Measurements from ENCODE around the gene UVRAG.

The UVRAG gene

DNA sequence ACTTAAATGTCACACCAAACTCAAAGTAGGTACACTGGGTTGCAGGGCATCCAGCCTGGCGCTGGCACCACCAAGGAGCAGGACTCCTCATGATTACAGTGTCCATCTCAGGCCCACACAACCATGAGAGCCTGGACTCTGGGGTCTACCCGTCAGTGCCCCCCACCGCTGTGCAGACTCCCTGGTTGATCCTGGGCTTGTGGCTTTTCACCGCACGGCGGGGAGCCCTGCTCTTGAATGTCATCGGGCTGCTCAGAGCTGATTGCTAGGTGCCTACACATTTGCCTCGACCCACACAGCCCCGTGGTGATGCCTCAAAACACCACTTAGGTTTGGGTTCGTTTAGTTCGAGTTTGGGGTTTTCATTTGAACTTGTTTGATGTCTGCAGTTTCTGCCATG lies 328.3 kb downstream of the UVRAG start:
- TF ChIP-seq, protein P1, sequence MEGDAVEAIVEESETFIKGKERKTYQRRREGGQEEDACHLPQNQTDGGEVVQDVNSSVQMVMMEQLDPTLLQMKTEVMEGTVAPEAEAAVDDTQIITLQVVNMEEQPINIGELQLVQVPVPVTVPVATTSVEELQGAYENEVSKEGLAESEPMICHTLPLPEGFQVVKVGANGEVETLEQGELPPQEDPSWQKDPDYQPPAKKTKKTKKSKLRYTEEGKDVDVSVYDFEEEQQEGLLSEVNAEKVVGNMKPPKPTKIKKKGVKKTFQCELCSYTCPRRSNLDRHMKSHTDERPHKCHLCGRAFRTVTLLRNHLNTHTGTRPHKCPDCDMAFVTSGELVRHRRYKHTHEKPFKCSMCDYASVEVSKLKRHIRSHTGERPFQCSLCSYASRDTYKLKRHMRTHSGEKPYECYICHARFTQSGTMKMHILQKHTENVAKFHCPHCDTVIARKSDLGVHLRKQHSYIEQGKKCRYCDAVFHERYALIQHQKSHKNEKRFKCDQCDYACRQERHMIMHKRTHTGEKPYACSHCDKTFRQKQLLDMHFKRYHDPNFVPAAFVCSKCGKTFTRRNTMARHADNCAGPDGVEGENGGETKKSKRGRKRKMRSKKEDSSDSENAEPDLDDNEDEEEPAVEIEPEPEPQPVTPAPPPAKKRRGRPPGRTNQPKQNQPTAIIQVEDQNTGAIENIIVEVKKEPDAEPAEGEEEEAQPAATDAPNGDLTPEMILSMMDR (IDR thresholded peaks at IDR 0.05) = no peak

DNA sequence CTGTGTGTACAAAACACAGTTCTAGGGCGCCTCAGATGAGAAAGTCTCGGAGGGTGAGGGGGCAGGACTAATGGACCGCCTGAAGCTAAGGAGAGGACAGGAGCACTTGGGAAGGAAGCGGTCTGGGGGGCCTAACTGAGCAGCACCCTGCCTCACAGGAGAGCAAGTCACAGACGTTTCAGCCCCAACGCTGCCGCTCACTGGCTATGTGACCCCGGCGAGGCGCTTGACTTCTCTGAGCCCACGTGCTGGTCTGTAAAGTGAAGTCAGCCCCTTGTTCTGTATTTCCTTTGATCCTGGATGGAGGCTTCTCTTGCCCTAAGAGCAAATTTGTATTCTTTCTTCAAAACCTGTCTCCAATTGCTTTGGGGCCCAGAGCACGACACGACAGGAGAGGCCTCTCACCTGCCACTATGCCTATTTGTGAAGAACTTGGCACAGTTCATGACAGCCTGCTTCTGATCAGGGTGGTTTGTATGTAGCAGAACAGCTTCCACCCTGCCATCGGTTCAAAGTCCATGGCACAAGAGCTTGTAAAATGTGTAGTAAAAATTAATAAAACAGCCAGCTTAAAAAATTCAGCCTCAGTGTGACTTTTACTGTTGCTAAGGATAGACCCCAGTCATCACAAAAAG lies 332.2 kb downstream of the UVRAG start:
- TF ChIP-seq, protein P1 (IDR thresholded peaks at IDR 0.05) = no peak

DNA sequence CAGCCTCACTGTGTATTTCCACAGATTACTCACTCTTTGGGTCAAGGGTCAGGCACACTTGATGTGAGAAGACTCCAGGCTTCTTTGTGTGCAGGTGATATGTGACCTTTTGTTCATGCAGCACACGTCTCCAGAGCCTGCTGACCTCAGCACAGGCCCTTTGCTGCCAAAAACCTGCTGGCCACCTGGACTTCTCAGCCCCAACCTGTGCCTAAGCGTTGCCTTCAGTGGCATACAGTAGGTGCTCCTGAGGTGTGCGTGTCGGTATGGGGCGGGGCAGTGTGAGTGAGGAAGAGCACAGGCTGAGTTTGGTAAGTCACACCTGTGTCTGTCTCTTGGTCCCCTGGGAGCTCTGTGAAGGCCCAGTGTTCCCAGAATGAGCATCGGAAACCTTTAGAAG lies 333.2 kb downstream of the UVRAG start:
- TF ChIP-seq, protein P1 (IDR thresholded peaks at IDR 0.05) = no peak

DNA sequence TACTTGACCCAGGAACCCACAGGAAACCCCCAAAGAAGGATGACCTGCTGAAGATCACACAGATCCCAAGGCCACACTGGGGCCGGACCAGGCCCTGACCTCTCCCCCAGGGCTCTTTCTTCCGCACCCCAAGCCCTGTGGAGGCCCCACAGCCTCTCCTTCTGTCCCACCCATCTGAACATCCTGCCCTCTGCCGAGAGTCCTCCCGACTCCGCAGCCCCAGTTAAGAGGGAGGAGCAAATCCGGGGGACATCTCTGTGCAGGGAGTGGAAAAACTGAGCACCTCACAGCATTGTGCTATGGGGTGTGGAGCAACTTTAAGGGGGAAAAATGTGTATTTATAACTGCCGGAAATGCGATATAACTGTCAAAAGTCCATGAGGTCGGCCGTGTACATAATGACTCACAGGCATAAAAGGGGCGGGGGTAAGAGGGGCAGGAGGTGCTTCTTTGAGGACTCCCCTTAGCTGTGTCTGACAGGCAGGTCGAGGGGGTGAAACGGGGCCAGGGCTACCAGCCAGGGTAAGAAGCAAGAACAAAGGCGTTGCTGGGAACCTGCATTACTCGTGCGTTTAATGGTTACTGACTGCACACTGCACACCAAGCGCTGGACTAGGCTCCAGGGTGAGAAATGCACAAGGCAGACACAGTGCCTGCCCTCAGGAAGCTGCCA lies 334.1 kb downstream of the UVRAG start:
- TF ChIP-seq, protein P1 (IDR thresholded peaks at IDR 0.05) = no peak

DNA sequence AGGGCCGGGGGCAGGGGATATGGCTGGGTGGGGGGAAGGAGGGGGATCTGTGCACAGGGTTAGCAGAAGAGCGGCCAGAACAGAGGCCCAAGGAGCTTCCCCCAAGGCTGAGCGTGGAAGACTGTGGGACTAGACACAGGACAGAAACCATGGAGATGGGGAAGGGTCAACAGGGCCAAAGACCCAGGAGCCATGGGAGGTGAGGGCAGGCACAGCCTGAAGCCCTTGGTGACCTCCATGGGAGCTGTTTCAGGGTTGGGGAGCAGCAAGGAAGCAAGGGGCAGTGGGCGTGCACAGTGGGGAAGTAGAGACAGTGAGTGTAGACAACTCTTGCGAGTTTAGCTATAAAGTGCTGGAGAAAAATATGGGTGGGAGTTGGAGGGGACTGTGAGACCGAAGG lies 334.7 kb downstream of the UVRAG start:
- TF ChIP-seq, protein P1 (IDR thresholded peaks at IDR 0.05) = no peak

DNA sequence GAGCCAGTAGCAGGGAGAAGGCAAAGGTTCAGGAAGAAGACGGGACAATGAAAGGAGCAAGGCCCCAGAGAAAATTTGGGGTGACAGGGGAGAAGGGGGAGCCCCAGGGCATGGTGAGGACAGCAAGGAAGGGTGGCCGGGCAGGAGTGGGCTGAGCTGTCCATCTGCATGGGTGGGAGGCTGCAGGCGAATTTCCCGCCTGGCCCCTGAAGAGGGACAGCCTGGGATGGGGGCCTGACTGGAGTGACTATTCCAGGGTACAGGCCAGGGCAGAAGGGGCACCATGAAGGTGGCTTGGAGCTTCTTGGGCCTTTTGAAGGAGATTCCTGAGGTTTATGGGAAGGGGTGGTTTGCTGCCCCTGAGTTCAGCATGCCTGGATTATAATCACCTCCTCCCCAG lies 335.1 kb downstream of the UVRAG start:
- TF ChIP-seq, protein P1 (IDR thresholded peaks at IDR 0.05) = no peak

DNA sequence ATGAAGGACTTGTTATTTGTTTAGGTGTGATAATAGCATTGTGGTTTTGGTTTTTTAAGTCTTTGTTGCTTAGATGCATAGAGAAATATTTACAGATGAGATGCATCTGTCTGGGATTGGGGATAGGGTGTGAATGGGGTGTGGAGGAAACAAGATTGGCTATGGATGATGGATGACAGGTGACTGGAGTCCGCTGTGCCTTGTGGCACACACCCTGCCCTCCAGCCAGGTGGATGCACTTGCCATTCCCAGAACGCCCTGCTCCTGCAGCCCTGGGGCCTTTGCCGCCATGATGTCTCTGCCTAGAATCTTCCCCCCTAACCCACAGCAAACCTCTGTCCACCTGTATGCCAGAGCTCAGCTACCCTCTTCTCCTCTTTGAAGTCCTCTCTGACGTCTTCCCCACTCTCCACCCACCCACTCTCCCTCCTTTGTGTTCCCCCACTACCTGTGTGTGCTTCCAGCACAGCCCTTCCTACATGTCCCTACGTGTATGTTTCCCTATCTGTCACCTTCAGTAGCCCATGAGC lies 336.6 kb downstream of the UVRAG start:
- TF ChIP-seq, protein P1 (IDR thresholded peaks at IDR 0.05) = no peak
